ENCODE measurements around the gene SERINC2.
A peak's percentile ranks its signal among the peaks of the same experiment; 100 is the strongest.

SERINC2 gene

DNA sequence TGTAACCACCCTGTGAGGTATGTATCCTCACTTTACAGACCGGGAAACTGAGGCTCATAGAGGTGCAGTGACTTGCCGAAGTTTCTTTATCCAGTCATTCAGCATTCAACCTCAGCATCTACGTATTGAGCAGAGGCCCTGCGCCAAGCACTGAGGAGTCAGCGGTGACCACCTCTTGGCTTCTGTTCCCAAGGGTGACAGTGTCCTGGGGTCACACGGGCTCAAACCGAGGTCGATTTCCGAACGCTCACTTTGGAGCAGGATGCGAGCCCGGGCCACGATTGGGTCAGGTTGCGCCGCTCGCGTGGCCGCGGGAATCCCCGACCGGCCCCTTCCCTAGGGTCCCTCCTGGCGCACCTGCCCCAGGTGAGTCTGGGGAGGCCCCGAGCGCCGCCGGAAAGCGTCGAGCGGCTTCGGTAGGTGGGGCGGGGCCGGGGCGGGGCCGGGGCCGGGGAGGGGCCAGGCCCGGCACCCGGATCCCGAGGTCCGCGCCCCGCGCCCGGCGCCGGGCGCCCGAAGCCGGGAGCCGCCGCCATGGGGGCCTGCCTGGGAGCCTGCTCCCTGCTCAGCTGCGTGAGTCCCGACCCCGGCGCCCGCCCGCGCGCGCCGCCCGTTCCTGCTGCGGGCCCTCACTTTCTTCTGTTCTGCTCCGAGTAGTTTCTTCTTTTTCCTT is at the start of gene SERINC2:
Gene SERINC2 (plus strand): TSS at position 482 of the 673 bp plus-strand sequence. CDS start 53 bp downstream, at position 535.
- DNase-seq = no peak

DNA sequence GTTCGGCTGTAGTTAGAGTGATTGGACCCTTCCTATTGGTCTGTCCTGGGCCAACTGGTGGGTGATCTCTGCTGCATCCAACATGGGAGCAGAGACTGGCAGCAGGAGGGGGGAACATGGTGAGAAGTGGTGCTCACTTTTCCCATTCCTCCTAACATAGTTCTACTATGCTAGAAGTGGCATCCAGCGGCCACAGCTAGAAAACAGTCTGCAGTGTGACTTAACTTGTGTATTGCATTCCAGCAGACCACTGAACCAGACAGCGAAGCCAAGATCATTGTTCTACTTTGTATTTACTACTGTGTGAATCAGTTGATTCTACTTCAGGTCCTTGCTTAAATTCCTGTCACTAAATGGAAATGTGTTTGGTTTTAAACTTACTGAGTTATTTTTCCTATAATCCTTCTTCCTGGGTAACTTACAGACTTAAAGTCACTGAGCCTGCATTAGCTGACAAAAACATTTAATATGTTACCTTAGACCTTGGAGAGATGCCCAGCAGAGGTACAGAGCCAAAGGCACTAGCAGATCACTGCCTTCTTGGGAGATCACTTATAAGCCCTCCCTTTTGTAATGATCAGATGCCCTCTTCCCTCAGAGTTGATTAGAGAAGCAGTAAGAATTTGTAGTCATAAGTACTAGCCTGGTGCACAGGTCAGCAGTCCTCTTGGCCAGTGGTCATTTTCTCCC is 48.3 kb upstream of the SERINC2 start:
- DNase-seq = no peak

DNA sequence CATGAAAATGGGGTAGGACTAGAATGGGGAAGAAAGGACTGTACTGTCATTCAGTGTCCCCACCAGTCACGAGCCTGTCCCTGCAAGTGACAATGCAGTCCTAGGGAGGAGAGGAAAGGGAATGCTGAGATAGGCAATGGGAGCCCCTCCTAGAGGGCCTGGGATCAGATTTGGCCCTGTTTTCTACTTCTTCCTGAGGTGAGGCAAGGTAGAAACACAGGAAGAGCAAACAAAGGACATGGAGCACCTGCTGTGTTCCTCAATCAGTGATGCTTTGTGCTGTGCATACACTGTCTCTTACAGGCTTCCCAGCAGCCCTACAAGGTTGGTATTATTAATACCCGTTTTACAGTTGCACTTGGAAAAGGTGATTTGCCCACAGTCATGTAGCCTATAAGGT is 46.2 kb upstream of the SERINC2 start:
- DNase-seq = no peak

DNA sequence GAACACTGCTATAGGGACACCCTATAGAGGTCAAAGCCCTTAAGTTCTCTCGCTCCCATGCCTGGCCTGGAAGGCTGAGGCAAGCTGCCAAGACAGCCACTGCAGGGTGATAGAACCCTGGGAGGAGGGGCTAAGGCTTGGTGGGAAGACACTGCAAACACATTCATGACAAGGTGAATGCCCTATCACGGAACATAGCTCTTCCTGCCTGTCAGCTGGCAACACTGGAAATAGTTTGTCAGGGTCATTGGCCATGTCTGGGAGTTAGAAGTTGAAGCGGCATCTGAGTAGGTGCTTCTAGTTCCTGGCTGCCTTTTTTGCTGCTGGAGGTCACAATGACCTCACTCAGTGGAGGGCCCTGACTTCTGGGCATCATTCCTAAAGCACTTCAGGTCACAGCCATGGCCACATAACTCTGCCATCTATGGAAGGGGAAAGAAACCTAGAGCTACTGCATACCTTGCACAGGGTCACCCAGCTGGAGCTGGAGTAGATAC is 44.4 kb upstream of the SERINC2 start:
- DNase-seq = no peak

DNA sequence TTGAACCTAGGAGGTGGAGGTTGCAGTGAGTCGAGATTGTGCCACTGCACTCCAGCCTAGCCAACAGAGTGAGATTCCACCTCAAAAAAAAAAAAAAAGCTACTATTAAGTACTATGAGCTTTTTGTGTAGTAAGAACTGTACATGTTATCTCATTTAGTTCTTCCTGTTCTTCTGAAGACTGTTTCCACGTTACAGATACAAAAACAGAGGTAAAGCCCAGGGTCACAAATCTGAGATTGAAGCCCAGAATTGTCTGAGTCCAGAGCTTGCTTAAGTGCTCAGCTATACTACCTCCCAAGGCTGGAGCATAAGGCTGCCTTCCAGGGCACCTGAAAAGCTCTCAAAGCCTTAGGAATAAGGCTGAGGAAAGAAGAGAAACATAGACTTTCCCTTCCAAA is 43.0 kb upstream of the SERINC2 start:
- DNase-seq = no peak

DNA sequence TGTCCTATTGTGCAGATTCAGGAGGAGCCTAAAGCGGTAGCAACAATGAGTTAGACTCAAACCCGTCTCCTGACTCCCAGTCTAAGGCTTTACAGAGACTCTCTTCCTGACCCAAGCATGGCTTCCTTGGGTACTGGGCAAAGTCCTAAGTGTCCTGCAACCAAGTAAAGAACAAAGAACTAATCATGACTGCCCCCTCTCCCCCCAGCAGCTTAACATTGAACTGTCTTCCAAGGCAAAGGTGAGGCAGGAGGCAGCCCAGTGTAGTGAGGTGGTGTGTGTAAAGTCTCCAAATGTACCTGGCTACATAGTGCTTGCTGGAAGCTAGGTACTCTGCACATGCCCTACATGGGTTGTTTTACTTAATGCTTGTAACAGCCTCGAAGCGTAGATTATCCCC is 42.4 kb upstream of the SERINC2 start:
- no peak for DNase-seq

DNA sequence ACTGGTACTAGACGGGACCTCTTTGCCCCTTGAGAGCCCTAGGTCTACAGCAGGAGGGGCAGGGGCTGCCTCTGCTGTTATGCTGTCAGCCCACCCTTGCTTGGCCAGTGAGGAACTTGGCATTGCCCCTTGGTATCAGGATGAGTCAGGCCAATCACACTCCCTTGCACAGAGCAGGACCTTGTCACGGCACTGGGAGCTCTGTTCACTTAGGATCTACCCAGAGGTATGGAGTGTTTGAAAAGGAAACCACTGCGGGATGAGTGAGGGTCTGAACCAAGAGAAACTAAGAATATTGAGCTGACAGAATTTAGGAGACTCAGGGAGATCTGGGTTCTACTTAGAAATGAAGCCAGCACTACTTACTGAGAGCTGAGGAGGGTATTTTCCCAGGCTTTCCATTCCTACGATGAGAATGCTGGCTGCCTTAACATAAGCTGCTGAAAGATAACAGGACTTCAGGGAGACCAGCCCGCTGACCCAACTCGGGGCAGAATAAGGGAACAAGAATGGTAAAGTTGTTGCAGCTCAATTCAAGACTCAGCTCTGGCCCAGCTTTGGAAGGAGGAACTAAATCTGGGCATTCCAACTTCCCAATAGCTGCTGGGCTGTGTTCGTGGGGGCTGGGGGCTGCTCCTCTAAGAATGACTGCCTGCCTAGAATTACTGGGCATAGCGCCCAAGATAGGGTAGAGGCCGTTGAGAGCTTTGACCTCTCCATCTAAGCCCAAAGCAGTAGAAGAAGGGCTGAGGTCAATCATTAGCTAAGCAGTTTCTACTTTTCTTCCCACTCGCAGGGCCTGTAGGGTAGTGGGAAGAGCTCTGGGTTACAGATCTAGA is 41.7 kb upstream of the SERINC2 start:
- DNase-seq = no peak

DNA sequence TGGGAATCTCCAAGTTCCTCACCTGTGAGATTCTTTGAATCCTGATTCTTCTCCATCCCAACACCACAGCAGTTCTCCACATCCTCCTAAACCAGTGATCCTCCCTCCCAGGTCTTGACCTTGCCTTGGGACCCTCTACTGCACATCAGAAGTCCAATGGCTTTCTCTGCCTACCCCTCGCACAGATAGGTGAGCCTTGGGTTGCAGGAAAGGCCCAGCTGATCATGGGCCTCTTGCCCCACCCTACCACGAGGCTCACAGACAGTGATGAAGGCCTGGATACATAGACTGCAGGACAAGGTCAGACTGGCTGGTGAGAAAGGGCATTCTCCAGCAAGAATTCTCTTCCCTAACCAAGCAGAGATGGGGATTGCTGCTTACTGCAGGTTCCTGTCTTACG is 41.0 kb upstream of the SERINC2 start:
- DNase-seq = no peak

DNA sequence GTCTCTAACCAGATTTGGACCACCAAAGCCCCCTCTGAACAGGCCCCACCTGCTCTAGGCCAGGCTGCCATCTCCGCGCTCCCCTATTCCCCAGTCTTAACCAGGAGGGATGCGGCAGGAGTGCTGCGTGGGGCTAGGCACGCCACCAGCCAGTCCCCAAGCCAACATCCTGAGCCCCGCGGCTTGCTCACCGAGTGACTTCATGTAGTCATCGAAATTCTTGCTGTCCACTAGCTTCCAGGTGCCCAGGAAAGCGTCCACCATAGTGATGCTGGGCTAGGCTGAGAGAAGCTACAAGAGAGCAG is 40.3 kb upstream of the SERINC2 start:
- DNase-seq = peak in 1 of 2 experiments; percentile 18

DNA sequence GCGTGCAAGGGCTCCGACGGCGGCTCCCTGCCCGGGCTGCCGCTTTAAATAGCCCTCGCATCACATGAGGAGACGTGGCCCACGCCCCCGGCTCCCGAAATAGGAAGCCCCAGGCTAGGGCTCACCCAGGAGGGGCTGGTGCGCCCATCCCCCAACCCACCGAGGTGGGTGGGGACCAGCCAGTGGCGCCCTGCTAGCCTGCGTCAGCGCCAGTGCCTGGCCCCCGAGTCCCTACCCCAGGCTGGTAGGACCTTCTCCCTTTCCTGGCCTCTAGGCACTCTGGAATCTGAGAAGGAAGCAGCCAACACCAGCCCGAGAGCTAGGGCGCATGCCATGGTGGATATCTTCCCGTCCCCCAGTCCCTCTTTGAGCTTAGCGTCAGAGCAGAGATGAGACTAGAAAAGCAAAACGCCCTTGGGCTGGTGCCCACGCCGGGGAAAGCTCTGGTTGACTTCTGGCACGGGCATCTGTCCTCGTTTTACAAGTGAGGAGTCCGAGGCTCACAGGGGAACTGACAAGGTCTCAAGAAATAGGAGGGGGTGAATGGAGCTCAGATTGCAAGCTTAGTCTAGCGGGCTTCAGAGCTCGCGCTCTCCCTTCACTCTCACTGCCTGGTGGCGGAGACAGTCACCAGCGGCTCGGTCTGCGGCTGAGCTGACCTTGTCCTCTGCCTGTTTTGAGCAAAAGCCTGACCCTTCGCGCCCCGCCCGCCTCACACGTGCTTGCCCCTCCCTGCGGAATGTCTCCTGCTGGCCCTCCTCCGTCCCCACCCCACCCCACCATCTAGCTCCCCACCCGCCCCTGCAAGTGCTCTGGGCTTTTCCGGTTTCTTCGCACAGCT is 39.7 kb upstream of the SERINC2 start, which contains the start of gene FABP3:
Gene FABP3 (minus strand): TSS at position 21 of the 841 bp plus-strand sequence. CDS start 62 bp downstream, outside the sequence.
- peak in 1 of 2 experiments; percentile 35 for DNase-seq

DNA sequence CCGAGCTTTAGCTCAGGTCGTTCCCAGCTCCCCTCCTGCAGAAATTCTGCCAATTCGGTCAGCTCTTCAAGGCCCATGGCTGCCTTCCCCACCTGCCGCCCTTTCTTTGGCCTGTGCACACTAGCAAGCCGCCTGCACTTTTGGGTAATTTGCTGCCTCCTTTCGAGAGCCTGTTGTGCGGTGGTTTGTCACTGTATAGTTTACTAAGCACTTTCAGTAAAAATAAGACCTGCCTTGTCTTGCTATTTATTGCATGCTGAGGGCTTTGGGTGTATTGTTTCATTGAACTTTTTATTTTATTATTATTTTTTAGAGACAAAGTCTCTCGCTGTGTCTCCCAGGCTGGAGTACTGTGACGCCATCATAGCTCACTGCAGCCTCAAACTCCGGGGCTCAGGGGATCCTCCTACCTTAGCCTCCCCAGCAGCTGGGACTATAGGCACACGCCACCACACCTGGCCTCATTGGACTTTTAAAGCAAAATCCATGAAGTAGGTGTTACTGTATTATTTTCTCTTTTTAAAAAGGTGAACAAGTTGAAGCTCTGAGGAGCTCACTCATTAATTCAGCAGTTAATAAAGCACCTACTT is 39.0 kb upstream of the SERINC2 start:
- no peak for DNase-seq

DNA sequence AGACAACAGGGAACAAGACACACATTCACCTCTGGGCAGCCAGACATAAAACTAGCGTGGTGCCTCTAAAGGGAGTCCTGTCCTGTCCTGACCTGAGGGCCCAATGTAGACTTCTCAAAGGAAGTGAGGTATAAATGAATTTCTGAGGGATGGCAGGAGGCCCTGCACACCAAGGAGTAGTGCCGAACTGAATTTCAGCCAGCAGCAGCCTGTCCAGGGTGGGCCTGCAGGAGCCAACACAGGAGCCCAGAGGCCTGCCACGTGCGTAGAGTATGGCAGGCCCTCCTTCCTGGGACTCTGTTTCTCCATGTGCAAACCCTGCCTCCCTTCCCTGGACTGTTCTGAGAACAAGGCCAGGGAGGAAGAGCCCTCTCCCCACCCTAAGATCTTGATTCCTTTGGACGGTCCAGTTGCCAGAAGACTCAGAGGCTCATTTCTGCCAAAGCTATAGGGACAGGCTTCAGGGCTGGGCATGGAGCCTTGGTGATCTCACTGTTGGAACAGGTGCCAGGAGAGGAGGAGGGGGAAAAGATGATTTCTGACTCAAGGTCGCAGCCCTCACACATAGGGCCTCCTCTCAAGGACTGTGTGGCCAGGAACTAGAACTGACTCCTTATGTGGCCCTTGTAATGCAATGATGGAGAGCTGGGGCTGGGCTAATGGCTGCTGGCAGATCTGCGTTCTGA is 38.4 kb upstream of the SERINC2 start:
- DNase-seq = no peak

DNA sequence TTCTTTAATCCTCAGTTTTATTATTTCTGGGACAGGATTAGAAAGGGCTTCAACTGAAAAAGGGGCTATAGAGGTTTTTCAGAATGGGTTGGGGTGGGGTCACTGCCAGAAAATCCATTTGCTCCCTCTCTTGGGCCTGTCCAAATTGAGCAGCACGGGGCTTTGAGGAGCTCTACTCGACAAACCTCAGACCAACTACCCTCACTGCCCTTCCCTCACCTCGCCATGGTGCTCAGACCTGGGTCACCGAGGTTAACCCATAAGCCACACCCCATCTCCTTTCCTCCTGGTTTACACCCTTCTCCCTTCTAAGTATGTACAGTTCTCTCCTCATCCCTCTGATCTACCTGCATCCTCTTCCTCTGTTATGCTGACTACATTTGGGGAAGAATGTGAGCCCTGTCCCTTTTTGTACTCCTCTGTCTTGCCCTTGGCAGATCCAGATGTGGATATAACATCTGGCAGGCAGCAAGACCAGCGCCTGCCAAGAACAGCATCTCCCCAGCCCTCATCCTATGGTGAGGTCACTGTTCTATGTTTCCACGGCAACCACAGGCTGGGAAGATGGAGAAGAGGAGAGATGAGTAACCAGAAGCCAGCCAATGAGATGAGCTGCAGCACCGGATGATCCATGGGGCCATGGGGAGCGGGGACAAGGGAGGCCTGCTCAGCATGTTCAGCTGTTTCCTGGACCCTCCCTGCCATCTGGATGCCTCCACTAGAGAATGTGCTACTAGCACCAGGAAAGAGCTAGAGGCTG is 36.5 kb upstream of the SERINC2 start:
- peak in 1 of 2 experiments; percentile 21 for DNase-seq

DNA sequence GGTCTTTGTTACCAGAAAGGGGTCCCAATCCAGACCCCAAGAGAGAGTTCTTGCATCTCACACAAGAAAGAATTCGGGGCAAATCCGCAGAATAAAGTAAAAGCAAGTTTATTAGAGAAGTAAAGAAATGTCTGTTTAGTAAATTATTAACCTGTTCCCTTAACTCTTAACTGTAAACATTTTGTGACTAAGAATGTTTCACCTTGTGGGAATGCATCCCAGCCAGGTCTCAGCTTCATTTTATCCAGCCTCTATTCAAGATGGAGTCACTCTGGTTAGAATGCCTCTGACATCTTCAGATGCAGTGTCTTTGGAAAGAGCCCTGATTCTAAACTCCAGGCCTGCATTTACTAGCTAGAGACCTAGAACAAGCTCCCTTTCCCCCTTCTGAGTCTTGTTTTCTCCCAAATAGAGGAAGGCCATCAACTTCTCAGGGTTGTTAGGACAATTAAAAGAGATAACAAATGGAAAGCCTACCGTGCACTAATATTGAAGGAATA is 35.6 kb upstream of the SERINC2 start:
- no peak for DNase-seq

DNA sequence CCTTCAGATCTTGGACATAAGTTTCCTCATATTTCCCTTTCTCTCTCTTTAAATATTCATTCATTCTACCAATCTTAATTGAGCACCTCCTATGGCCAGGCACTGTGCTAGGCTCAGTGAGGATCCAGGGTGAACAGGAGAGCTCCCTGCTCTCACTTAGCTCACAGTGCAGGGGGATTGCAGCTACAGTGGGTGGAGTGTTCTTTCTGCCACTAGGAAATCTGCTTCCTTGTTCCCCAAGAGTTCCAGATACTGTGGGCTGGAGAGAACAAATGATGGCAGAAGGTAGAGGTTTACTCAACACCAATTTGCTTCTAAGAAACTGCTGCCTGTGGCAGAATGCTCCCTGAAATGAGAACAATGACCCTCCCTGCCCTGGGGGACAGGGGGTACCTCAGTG is 35.0 kb upstream of the SERINC2 start:
- no peak for DNase-seq

DNA sequence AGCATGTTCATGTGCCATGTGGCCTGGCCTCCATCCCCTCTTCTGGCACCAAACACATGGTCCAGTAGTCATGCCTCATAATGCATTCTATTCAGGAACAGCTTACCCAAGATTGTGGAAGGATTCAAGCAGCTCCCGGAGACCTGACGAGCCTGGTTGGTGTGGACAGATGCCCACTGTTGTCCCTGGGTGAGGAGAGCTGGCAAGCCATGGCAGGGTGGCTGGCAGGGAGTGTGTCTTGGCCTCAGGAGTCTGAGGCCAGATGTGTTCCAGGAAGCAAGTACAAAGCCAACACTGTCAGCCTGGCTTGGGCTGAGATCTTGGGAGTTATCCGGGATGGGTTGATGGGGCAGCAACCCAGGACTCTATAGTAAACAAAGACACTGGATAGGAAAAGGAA is 32.8 kb upstream of the SERINC2 start:
- no peak for DNase-seq

DNA sequence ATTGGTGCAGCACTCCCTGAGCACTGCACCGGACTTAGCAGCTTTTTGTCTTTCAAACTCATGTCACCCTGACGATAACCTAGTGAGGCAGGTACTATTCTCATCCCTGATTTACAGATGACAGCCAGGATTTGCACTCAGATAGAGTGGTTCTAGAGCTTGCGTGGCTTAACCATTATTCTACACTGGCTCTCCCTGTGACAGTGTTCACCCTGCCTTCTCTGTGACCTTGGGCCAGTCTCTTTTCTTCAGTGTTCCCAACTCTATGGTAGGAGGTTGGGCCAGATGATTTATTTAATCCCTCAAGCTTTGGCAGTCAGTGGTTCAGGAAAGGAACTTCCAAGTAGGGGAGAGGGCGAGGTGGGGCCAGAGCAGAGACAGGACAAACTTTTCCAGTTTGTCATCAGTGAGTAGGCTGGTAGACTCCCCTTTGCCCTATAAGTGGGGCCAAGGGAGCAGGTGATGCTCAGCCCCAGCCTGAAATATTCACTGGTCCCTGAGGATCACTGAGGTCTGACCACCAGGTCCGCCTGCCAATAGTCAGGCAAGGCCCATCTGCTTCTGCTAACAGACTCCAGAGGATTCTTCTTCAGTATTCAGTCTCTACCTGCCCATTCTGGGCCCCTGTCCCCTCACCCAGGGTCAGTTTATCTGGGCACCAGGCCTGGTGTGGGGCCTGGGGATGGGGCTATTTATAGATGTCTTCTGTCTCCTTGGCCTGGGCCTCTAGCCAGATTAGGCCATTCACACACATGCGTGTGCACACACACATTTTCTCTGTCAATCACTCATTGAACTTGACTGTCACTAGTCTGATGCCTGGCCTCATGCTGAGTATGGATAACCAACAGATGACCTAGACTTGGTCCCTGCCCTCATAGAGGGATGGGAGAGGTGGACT is 31.4 kb upstream of the SERINC2 start:
- no peak for DNase-seq

DNA sequence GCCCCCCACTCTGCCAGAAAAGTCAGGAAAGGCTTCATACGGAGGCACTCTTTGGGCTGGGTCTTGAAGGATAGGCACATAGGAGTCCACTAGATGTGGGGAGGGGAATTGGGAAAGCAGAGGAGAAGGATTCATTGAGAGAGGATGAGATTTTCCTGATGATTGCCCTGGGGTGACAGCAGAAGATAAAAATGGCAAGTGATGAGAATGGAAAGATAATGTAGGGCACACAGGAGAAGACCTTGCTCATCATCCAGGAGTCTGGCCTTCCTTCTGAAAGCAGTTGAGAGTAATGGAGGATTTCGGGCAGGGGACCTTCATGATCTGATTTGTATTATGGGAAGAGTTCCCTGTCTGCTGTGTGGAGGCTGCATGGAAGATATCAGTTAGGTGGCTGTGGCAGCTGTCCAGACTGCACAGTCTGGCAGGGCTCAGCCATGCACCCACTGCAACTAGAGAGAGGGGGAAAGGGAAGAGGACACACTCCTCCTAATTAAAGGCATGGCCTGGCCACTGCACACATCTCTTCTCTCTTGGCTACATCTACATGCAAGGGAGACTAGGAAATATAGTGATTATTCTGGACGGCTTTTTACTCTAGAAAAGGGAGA is 30.5 kb upstream of the SERINC2 start:
- DNase-seq = no peak

DNA sequence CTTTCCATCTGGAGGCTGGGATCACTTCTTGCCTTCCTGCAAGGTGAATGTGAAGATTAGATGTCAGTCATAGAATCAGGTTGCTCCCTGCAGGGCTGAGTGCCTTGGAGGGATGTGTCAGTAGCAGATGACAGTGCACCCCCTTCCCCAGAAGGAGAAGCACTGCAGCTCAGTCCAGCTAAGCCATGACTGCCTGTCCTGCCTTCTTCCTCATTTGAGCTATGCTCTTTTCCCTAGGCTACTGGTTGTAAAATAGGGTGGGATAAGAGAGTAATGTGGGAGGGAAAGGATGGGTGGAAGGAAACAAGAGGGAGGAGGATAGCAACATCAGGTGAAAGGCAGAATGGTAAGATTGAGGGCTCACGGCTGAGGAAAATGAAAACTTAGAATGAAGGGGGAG is 29.0 kb upstream of the SERINC2 start:
- DNase-seq = no peak

Data from cerebellar nuclear complex (tissue), 1 donor.